Adipocyte (in vitro differentiated cells): ENCODE data around the gene TRIM58.
A peak's percentile ranks its signal among the peaks of the same experiment; 100 is the strongest.

ENCODE experiments used
- DNase-seq: peaks from one replicate; pipeline ENCODE4 v3.0.0-alpha.2; 2015; ENCODE audit warnings: low read depth
- H3K27me3 ChIP-seq: replicated peaks from 2 replicates; pipeline ENCODE4 v1.7.0; 2013; ENCODE audit warnings: mild to moderate bottlenecking, low read length, moderate library complexity; ENCODE audit not compliant: control insufficient read depth, insufficient read depth
- H3K36me3 ChIP-seq: 2 replicates; pipeline ENCODE4 v1.7.0; 2013; ENCODE audit warnings: low read length, mild to moderate bottlenecking, moderate library complexity; ENCODE audit not compliant: control insufficient read depth, insufficient read depth, severe bottlenecking
- H3K4me1 ChIP-seq: 2 replicates; pipeline ENCODE4 v1.7.0; 2013; ENCODE audit warnings: mild to moderate bottlenecking, low read length, moderate library complexity; ENCODE audit not compliant: control insufficient read depth, insufficient read depth
- H3K4me3 ChIP-seq: 2 replicates; pipeline ENCODE4 v1.7.0; 2013; ENCODE audit warnings: mild to moderate bottlenecking, low read length, moderate library complexity
- H3K9ac ChIP-seq: 2 replicates; pipeline ENCODE4 v1.7.0; 2013; ENCODE audit warnings: mild to moderate bottlenecking, low read length, moderate library complexity
- H3K9me3 ChIP-seq: 2 replicates; pipeline ENCODE4 v1.7.0; 2013; ENCODE audit warnings: mild to moderate bottlenecking, low read length, moderate library complexity; ENCODE audit not compliant: control insufficient read depth

TRIM58 gene, protein sequence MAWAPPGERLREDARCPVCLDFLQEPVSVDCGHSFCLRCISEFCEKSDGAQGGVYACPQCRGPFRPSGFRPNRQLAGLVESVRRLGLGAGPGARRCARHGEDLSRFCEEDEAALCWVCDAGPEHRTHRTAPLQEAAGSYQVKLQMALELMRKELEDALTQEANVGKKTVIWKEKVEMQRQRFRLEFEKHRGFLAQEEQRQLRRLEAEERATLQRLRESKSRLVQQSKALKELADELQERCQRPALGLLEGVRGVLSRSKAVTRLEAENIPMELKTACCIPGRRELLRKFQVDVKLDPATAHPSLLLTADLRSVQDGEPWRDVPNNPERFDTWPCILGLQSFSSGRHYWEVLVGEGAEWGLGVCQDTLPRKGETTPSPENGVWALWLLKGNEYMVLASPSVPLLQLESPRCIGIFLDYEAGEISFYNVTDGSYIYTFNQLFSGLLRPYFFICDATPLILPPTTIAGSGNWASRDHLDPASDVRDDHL

DNA sequence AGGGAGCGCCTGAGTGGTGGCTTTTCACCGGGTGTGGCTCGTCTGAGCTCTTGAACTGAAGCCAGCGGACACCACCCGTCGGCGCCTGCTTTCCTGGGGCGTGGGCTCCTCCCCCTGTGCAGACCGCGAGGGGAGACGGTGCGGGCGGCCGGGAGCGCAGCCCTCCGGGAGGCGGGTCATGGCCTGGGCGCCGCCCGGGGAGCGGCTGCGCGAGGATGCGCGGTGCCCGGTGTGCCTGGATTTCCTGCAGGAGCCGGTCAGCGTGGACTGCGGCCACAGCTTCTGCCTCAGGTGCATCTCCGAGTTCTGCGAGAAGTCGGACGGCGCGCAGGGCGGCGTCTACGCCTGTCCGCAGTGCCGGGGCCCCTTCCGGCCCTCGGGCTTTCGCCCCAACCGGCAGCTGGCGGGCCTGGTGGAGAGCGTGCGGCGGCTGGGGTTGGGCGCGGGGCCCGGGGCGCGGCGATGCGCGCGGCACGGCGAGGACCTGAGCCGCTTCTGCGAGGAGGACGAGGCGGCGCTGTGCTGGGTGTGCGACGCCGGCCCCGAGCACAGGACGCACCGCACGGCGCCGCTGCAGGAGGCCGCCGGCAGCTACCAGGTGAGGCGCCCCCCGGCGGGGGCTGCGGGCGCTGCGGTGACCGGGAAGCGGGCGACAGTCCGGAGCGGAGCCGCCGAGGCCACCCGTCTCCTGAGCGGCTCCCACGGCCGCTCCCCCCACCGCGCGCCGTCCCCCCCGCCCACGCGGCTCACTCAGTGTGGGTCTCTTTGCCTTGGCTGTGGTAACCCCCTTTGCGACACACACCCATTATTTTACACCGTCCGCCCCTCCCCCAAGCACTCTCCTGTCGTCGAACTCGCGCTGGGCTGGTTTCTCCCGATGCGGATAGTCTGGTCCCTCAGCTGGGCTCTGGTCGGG lies at the start of gene TRIM58:
Gene TRIM58, plus strand, starts transcription at position 119 of the 916 bp plus-strand sequence. Its CDS starts 60 bp downstream, at position 179.
- Histone ChIP-seq H3K4me1 (no peaks in the 10 kb centered on the region), H3K9me3 (no peaks in the 10 kb centered on the region), H3K36me3 (no peaks in the 10 kb centered on the region), H3K9ac (no peak within 1 kb of the TSS), H3K4me3 (peak within 1 kb of the TSS; percentile 71), H3K27me3 (no peaks in the 10 kb centered on the region)
- DNase-seq, result no peak

DNA sequence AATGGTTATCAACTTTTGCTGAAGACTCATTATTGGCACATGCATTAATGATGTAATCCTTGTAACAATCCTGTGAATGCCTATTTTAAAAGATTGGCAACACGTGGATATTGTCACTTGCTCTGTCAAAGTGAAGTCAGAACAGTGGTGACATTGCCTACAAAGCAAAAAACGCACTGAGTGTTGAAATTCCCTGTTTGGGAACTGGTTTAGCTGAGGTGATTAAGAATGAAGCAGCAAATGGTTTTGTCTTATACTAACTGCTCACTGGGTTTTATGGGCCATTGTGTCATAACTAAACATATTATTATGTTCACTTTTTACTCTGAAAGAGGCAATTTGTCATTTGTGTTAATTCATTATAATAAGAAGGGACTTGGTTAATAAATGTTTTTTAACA lies 44.4 kb upstream of the TRIM58 start:
- H3K9ac ChIP-seq, result no peak overlapping the region
- no peaks in the 10 kb centered on the region for H3K4me1 ChIP-seq
- no peaks in the 10 kb centered on the region for H3K27me3 ChIP-seq
- no peak for DNase-seq
- H3K9me3 ChIP-seq, result peaks cover 4% of the 10 kb centered on the region
- no peaks in the 10 kb centered on the region for H3K36me3 ChIP-seq
- no peak overlapping the region for H3K4me3 ChIP-seq

DNA sequence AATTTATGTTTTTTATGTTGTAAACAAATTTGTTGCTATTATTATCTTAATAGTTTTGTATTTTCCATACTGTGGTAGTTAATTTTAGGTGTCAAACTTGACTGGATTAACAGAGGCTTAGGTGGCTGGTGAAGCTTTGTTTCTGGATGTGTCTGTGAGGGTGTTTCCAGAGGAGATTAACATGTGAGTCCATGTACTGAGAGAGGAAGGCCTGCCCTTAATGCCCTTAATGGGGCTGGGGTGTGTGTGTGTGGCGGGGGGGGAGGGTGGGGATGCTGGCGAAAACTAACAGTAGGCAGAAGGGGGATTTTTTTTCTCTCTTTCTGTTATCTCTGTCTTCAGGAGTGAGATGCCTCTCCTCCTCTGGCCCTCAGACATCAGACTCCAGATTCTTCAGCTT lies 34.9 kb upstream of the TRIM58 start:
- H3K9me3 ChIP-seq, result no peaks in the 10 kb centered on the region

DNA sequence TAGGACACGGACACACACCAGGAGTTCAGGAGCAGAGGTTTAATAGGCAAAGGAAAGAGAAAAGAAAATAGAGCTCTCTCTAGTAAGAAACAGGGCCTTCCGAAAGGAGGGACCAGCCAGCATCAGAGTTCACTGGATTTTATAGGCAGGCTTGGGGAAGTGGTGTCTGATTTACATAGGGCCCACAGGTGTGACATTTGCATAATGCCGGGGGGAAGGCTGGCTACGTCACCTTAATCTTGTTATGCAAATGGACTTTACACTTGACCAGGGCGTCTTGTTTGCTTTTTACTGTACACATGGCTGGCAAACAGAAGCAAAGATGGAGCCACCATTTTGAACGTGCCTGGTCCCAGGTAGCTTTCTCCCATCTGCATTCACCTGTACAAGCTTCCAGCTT lies 33.0 kb upstream of the TRIM58 start, which contains the start of gene OR14A16:
Gene OR14A16, minus strand, starts transcription at position 97 of the 400 bp plus-strand sequence. CDS start 8,390 bp downstream, outside the sequence.
- Histone ChIP-seq H3K9ac (no peak within 1 kb of the TSS), H3K4me1 (no peaks in the 10 kb centered on the region), H3K27me3 (no peaks in the 10 kb centered on the region), H3K9me3 (no peaks in the 10 kb centered on the region), H3K4me3 (no peak within 1 kb of the TSS), H3K36me3 (no peaks in the 10 kb centered on the region)
- no peak for DNase-seq

More for the DNA sequence above, 34.9 kb upstream of the TRIM58 start:
- Histone ChIP-seq H3K27me3 (no peaks in the 10 kb centered on the region), H3K4me3 (no peak overlapping the region), H3K4me1 (no peaks in the 10 kb centered on the region), H3K9ac (no peak overlapping the region), H3K36me3 (no peaks in the 10 kb centered on the region)
- no peak for DNase-seq

DNA sequence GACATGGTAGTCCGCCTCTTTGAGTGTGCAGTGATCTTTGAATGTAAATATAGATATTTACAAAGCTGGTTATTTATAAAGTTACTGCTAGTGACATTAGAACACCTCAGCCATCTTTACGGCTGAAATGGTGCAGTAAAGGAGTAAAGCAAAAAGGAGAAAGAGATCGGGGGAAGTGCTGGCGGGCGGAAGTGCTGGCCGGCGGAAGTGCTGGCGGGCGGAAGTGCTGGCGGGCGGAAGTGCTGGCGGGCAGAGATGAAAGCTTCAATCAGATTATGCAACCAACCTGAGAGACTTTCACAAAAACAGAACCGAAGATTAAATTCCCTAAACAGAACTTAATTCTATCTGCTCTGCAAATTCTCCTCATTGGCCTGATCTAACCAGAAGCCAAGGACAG lies 31.6 kb upstream of the TRIM58 start:
- Histone ChIP-seq H3K27me3 (no peaks in the 10 kb centered on the region), H3K36me3 (no peaks in the 10 kb centered on the region), H3K9ac (no peak overlapping the region), H3K4me3 (no peak overlapping the region), H3K9me3 (no peaks in the 10 kb centered on the region), H3K4me1 (no peaks in the 10 kb centered on the region)
- no peak for DNase-seq

DNA sequence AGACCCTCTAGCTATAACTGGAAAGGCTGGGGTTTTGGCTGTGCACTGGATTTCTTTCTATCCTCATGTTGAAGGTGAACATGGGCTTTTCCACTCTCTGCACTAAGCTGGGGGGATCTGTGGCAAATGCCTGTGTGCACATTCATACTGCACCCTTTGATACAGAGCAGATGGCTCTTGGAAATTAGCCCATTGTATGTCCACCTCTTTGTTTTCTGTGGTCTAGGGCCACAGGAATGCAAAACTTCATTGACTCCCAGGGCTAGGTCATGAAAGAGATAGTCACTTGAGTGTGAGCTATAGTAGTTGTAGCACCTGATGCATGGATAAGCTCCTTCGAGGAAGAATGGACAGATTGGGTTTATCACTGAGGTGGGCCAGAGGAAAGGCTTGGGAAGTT lies 27.3 kb upstream of the TRIM58 start:
- H3K4me3 ChIP-seq, result no peak overlapping the region
- DNase-seq, result no peak
- no peaks in the 10 kb centered on the region for H3K36me3 ChIP-seq
- H3K4me1 ChIP-seq, result no peaks in the 10 kb centered on the region
- no peaks in the 10 kb centered on the region for H3K27me3 ChIP-seq
- H3K9ac ChIP-seq, result no peak overlapping the region
- no peaks in the 10 kb centered on the region for H3K9me3 ChIP-seq

DNA sequence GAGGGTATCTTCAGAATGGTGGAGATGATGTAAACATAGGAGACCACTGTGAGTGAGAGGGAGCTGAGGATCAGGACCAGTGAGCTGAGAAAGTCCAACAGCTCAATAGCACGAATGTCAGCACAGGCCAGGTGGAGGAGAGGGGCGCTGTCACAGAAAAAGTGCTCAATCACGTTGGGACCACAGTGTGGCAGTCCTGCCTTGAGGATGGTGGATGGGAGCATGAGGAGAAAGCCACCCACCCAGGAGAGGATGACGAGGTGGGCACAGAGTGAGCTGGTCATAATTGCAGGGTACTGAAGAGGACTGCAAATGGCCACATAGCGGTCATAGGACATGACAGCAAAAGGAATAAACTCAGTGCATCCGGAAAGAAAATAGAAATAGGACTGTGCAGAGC lies 23.4 kb upstream of the TRIM58 start:
- no peaks in the 10 kb centered on the region for H3K27me3 ChIP-seq
- H3K36me3 ChIP-seq, result no peaks in the 10 kb centered on the region
- H3K4me3 ChIP-seq, result no peak overlapping the region
- no peaks in the 10 kb centered on the region for H3K4me1 ChIP-seq
- H3K9me3 ChIP-seq, result no peaks in the 10 kb centered on the region
- DNase-seq, result no peak
- no peak overlapping the region for H3K9ac ChIP-seq

DNA sequence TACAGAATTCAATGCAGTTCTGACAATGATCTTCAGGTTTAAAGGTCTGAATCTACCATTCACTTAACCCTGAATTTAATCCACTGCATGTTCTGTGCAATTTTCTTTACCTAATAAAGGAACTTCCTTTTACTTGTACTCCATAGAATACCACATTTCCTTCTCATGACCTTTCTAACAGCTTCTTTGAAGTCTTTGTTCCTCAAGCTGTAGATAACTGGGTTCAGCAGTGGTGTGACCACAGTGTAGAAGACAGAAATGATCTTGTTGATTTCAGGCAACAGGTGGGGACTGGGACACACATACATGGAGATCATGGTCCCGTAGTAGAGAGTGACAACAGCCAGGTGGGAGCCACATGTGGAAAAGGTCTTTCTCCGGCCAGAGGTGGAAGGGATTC lies 16.2 kb upstream of the TRIM58 start:
- H3K27me3 ChIP-seq, result no peaks in the 10 kb centered on the region
- no peak overlapping the region for H3K4me3 ChIP-seq
- no peaks in the 10 kb centered on the region for H3K36me3 ChIP-seq
- no peak for DNase-seq
- H3K9me3 ChIP-seq, result no peaks in the 10 kb centered on the region
- no peak overlapping the region for H3K9ac ChIP-seq
- no peaks in the 10 kb centered on the region for H3K4me1 ChIP-seq

DNA sequence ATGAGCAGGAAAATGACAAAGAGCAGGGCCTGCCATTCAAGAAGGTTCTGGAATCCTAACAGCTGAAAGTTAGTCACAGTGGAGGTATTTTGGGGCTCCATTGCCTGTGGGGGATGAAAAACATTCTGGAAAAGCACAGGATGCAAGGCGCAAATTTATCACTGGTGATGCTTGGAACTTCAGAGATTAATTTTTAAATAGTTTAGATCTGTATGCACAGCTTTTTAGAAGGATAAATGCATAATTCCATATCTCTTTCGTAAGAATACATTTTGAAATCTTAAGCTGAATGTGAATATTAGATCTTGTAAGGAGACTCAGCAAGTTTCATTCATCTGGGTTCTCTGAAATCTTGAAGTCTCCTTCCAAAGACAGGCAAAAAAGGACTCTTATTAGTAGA lies 15.2 kb upstream of the TRIM58 start, which contains the start of gene OR11L1:
Gene OR11L1, minus strand, starts transcription at position 101 of the 400 bp plus-strand sequence. Its CDS starts 0 bp downstream, at position 101.
- Histone ChIP-seq H3K9me3 (no peaks in the 10 kb centered on the region), H3K4me1 (no peaks in the 10 kb centered on the region), H3K4me3 (no peak within 1 kb of the TSS), H3K9ac (no peak within 1 kb of the TSS), H3K27me3 (no peaks in the 10 kb centered on the region), H3K36me3 (no peaks in the 10 kb centered on the region)
- DNase-seq, result no peak

DNA sequence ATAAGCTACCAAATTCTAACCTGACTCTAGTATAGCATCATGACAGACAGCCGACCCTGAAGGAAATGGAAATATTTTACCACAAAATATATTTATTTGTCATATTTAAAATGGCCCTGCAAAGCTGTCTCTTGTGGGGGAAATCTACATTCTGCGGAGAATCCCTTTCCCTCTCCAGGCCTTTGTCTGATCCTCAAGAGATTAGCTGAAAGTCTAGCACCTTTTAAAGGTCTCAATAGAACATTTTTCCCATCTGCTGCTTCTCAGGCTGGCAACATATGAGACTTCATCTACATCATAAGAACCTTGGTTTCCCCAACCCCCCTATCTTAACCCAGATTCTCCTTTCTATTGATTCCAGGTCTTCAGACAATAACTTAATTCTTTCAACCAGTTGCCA lies 13.6 kb upstream of the TRIM58 start:
- Histone ChIP-seq H3K9ac (no peak overlapping the region), H3K9me3 (no peaks in the 10 kb centered on the region), H3K4me3 (no peak overlapping the region), H3K27me3 (no peaks in the 10 kb centered on the region), H3K4me1 (no peaks in the 10 kb centered on the region), H3K36me3 (no peaks in the 10 kb centered on the region)
- DNase-seq, result no peak
